GF-D8 (cell line): ENCODE measurements around the gene MVB12A.

Experiments used
- DNase-seq: peaks from one replicate; lab custom pipeline; 2025; lab: John Stamatoyannopoulos, UW

Gene MVB12A

DNA sequence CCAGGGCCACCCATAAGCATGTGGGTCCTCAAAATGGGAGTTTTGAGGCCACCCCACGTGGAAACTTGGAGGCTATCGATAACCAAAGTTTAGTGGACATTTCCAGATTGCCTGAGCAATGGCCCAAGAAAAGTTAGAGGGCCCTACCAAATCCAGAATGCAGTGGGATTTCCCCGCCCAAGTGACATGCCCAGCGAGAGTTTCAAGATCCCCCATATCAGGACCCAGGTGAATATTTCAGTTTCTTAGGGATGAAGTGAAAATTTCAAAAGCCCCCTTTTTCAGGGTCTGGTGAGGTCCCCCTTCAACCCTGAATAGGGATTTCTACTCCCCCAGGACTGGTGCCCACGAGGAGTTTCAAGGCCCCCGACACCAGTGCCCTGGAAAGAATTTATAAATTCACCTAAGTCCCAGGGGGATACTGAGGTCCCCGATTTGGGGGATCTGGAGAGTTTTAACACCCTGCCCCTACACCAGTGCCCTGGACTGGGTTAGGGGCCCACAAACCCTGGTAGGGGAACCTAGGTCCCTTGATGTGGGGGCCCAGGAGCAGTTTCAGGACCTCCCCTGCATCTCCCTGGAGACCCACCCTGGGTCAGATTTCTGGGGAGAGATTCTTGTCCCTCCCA lies 15.1 kb upstream of the MVB12A start:
- DNase-seq = no peak

DNA sequence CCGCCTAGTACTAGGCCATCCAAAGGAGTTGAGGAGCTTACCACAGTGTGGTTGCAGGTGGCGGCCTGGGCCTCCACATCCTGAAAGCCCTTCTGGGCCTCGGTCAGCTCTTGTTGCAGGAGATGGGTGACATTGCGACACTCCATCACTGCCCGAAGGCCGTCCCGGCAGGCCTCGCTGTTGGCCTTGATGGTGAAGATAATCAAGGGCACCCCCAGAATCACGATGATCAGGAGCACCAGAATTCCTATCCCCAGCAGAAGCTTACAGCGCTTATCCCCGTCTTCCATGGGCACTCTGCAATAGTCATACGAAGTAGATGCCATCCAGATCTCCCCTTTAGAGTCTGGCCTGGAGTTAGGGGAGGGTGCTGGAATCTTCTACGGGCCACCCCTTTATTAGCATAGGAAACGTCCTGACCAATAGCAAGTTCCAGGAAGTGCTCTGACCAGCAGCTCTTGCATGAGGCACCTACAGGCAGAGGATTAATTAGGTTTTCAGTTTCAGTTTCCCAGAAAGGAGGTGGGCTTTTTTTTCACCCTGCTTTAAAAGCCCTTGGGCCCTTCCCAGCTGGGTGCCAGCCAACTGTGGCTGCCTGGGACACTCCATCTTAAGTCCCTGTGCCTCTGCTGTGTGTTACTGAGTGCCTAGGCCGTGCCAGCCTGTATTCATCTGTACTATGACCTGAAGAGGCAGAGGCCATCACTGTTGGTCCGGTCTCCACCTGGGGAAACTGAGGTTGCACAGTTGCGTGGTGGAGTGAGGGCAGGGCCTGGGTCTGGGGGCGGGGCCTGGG lies 14.4 kb upstream of the MVB12A start, which contains the start of gene BST2:
Gene BST2 (minus strand): TSS at position 381 of the 796 bp plus-strand sequence. CDS start 55 bp downstream, at position 326.
- peak; percentile 94 for DNase-seq

DNA sequence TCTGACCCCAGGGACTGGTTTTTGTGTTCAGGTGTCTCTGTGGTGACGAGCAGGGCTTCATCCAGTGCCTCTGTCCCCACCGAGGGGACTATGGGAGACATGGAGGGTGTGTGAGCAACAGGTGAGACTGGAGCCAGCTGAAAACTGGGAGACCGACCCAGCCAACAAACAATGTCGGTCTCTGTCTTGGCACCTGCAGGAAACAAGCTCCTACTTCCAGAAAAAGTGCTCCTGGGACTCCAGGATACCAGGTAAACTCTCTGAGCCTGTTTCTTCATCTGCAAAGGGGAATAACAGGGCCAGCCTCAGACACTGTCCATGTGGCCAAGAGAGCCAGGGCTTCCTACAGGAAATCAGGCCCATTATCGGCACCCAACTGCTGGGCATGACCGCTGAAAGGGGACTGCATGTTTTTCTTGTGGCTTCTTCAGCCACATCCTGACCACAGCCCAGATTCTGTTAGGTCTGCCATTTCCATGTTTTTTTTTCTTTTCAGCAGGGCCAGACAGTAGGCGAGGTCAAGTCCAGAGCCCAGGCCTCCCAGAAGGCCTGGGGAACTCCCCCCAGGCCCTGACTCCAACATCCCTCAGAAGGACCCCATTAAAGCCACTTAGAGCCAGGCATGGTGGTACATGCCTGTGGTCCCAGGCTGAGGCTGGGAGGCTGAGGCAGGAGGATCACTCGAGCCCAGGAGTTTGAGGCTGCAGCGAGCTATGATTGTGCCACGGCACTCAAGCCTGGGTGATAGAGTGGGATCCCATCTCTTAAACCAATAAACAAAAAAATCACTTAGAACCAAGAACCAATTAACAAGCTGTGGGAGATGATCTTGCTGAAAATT lies 13.6 kb upstream of the MVB12A start:
- DNase-seq = peak; percentile 62

DNA sequence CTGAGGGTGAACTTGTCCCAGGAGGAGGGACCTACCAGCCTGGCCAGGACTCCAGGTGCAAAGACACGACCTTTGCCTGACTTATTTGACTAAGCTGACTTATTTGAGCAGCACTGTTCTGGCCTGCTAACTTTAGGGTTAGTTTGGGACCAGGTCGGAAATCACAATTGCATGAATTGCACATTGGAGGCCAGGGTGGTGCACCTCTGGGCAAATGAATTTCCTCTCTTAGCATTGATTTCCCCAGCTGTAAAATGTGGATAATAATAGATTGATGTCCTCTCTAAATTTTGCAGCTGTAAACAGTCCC lies 13.0 kb upstream of the MVB12A start:
- DNase-seq = no peak

DNA sequence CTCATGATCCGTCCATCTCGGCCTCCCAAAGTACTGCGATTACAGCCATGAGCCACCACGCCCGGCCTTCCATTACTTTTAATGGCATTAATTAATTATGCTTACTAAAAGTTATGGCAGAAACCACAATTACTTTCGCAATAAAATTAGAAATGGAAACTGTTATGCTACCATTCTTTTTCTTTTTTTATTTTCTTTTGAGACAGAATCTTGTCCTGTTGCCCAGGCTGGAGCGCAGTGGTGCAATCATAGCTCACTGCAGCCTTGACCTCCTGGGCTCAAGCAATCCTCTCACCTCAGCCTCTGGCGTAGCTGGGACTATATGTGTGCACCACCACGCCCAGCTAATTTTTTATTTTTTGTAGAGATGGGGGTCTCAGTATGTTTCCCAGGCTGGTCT lies 9.9 kb upstream of the MVB12A start:
- DNase-seq = no peak

DNA sequence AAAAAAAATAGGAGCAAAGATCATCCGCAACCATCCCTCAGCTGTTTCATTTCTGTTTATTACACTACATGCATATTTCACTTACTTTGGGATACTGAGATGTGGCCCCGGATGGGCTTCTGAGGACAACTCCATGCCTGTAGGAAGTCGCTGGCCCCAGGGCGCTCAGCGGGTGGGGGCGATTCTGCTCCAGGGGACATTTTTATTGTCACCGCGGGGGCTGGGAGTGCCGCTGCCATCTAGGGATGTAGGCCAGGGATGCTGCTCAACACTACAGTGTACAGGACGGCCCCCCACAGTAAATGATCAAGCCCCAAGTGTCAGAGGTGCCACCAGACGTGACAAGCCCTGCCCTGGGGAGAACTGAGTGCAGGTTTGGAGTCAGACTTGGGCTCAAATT lies 8.0 kb upstream of the MVB12A start:
- DNase-seq = no peak

DNA sequence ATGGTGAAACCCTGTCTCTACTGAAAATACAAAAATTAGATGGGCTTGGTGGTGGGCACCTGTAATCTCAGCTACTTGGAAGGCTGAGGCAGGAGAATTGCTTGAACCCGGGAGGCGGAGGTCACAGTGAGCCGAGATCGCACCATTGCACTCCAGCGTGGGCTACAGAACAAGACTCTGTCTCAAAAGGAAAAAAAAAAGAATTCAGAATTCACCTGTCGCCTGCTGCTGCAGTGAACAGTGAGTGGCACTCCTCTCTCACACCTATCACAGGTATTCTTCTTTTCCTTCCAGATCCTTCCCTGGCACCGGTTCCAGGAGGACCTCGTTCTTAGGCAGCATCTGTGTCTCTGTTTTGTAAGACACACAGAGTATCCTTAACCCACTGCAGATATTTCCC lies 5.8 kb upstream of the MVB12A start:
- no peak for DNase-seq

DNA sequence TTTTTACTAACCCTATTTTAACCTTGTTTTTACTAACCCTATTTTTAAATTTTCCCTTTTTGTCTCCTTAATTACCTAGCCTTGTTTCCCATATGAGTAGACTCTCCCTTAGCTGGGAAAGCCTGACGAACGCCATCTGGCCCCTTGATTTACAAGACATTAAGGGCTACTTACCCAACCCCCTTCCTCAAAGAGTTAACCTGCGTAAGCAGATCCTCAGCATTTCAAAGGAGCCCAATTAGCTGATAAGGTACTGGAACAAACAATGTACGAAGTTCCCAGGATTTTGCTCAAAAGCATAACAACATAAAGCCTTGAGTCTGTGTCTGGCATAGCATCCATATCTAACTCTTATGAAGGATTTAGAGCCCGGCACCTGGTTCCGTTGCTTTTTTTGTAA lies 4.7 kb upstream of the MVB12A start:
- no peak for DNase-seq

DNA sequence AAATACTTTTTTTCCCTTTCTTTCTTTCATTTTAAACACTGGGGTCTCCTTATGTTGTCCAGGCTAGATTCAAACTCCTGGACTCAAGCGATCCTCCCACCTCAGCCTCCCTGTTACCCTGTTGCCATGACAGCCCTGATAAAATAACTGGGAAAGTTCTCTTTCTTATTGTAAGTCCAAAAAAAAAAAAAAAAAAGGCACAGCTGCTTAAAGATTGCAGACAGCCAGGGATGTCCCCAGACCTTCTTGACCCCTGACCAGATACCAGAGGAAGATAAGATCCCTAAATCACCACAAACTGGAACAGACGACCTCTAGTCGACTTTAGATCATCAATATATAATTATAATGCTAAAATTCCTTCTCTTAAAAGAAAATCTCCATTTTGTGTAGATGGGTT lies 1.1 kb upstream of the MVB12A start:
- peak; percentile 21 for DNase-seq

DNA sequence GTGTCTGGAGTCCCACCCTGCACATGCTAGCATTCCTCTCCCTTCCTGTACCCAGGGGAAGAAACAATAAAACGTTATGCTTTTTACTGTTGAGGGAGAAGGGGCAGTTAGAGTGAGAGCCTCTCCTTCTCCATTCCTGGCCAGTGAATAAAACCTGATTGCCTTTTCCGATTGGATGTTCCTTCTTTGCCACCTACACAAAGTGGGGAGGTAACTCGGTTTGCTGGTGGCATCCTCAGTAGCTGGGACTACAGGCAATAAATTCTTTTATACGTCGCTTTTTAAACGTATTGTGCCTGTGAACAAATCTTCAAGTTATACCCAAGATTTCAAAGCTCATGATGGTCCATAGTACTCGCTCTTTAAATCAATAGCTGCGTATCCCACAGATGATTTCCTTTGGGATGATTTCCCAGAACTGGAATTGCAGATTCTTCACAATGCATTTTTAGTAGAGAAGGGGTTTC lies 660 bp upstream of the MVB12A start:
- no peak for DNase-seq

DNA sequence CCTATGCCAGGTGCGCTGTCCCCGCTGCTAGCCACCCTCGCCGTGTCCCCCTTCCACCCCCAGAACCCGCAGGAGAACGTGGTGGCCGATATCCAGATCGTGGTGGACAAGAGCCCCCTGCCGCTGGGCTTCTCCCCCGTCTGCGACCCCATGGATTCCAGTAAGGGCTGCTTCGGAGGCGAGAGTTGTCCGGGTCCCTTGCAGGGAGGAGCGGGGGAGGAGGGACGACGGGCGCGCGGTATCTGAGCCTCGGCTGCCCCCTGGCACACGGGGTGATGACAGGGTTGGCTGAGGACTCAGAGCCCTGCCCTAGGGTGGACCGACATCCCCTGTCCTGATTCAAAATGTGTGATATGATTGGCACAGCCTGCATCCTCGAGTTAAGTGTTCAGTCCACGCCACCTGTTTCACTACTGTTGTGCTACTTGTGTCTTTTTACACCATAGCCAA lies 653 bp downstream of the MVB12A start:
- no peak for DNase-seq

DNA sequence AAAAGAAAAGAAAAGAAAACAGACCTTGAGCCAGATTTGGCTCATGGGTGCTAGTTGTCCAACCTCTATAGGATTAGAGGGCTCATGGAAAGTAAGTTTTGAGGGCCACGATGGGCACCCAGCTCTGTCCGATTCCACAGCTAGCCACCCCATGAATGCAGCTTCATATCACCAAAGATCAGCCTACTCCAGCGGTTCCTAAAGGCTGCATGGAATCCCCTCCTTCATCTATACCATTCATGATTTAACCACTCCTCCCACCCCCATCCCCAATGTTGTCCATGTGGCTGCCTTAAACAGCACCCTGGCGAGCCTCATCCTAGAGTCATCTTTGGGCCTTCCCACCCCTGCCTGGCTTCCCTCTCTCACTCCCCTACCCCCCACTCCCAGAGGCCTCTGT lies 2.1 kb downstream of the MVB12A start:
- DNase-seq = no peak

DNA sequence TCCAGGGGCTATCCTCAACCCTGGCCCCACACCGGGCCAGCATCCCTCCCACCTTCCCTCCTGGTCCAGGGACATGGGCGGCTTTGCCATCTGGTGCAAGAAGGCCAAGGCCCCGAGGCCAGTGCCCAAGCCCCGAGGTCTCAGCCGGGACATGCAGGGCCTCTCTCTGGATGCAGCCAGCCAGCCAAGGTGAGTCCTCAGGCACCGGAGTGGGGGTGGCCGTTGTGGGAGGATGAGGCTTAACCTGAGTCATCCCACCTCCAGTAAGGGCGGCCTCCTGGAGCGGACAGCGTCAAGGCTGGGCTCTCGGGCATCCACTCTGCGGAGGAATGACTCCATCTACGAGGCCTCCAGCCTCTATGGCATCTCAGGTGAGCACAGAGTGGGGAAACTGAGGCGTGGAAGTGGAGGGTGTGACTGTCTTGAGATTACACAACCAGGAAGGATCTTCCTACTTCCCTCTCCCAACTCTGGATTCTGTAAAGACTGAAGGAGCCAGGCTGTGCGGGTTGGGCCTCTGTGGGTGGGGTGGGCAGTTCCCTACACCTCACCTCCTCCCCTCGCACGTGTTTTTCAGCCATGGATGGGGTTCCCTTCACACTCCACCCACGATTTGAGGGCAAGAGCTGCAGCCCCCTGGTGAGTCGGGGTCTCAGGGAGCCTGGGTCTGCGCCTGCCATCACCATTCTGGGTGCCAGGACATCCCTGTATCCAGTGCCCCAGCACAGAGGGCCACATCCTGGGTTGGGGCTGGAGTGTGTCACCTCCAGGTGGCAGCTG lies 3.8 kb downstream of the MVB12A start:
- no peak for DNase-seq

DNA sequence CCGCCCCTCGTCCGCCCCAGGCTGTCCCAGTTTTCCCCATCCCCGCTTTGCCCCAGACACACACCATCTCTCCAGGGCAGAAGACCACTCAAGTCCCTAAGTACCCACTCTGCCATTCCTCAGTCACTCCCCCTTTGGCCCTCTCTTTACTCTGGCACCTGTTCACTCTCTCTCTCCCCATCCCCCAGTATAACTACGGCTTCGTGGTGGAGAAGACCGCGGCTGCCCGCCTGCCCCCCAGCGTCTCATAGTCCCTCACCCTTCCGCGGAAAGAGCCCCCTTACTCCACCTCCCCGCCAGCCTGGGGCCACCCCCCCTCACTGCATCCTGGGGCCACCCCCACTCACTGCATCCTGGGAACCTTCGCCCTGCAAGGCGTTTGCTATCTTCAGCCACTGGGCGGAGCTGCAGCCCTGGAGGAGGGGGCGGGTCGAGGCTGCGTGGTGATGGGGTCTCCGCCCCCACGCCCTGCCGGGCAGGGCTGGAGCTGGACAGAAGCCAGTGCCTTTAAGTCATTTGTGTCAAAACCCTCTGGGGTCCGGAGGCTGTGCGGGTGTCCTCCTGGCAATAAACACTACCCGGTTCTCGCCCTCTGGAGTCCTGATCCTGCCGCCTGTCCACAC lies 5.0 kb downstream of the MVB12A start:
- no peak for DNase-seq

DNA sequence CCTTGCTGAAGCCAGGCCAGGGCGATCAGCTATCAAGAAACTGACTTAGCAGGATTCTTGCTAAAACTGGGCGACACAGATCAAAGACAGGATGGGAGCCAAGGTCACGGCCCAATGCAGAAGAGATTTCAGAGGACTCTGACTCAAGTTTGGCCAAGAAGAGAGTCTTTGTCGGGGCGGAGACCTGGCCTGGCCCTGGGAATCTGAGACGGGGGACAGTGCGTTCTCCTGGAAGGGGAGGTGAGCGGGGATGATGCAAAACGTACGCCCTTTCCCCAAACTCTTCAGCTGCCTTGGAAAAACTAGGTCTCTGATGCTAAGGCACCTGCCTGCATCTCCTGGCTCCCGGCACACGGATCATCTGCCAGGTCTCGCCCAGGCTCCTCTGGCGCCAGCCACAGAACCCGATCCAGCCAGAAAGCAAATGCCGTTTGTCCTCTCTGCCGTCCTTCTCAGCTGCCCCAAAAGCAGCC lies 9.8 kb downstream of the MVB12A start:
- no peak for DNase-seq

DNA sequence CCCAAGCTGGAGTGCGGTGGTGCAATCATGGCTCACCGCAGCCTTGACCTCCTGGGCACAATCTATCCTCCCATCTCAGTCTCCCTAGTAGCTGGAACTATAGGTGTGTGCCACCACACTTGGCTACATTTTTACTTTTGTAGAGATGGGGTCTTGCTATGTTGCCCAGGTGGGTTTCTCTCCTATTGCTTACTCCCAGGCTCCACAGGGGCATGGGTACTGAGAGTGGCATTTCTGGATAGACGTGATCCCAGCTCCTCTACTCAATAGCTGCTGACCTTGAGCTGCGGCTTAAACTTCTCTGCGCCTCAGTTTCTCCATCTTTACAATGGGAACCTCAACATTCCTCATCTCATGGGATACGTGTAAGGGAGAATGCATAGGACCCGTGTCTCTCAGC lies 11.6 kb downstream of the MVB12A start:
- no peak for DNase-seq

DNA sequence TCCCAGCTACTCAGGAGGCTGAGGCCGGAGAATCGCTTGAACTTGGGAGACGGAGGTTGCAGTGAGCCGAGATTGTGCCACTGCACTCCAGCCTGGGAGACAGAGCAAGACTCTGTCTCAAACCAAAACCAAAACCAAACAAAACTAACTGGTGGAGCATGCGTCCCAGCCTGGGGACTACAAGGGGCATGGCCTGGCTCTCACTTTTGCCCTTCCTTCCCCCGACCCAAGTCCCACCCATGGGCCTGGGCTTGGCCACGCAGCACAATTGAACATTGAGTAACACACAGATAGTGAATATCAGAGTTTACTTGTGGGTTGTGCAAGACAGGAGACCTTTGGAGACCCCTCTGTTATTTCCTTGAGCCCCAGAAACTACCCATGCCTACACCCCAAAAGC lies 15.4 kb downstream of the MVB12A start:
- no peak for DNase-seq

DNA sequence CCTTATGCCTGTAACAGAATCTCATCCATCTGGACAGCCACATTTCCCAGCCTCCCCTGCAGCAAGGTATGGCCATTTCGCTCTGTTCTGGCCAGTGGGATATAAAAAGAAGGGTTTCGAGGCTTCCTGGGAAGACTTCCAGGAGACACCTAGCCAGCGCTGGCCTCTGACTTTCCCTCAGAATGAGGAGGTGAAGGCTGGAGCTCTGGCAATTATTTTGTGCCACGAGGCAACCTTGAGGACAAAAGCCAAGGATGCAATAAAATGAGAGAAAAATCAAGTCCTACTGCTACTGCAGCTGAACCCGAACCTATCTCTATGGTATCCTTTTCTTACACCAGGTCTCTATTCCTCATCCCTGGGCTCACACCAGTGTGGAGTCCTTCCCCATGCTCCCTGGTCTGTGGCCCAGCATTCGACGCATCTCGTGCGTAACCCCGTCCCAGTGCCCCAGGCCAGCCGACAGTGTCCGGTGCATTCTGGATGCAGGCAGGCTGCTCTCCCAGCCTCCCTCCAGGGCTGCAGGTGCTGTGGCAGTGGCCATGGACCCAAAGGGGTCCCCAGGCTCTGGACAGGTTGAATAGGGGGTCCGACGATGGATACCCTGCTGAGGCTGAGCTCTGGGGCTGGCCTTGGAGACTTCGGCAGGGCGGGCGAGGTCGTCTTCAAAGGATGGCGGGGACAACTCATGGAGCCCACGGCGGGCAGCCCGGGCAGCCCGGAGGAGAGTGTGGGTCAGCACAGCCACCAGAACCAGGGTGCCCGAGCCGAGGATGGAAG lies 16.4 kb downstream of the MVB12A start:
- no peak for DNase-seq

DNA sequence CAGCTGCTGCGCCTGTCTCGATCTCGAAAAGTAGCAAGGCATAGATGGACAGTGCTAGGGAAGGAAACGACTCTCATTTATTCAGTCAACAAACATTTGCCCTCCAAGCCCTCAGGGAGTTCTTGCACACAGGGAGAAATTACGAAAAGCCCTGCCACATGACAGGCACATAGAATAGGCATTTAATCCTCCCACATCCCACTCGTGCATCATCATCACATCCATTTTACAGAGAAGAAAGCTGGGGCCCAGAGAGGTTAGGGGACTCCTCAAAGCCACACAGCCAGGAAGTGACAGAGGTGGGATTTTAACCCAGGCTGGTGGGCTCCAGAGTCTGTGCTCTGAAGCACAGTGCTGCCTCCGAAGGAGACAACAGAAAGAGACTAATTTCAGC lies 17.0 kb downstream of the MVB12A start:
- no peak for DNase-seq

DNA sequence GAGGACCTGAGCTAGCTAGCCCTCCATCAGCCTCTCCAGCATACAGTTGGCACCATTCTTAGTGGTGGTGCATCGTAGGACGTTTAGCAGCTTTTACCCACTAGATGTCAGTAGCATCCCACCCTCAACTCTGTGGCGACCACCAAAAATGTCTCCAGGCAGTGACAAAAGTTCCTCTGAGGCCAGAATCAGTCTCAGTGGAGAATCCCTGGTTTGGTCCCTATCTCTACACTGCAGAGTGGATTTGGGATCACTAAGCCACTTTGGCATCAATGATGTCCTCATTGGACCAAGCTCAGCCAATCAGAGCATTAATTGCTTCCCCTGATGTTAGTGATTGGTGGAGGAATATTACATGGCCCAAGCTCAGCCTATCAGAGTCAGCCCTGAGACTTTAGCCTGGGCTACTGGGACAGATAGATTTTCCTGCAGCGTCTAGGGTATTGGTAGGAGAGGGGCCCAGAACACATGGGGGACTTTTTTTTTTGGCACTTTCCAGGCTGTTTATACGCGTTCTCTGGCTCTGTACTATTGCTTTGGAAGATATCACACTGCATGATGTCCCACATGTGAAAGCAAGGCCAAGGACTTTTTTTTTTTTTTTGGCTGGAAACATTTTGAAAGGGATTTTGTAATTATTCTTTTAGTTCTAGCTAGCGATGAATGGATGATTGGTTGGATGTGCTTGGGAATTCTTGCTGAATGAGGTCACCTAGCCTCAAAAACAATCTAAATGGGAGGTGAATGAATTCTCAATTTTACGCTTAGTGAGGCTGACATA lies 21.6 kb downstream of the MVB12A start:
- DNase-seq = no peak
